Trophoblast cell (in vitro differentiated cells and primary cell): ENCODE data around the gene ZBTB16.

Experiments used
- DNase-seq, 2 donors: peaks; one replicate each; pipeline ENCODE4 v3.0.0-alpha.2; 2016
- H2AFZ ChIP-seq: 2 replicates; pipeline ENCODE4 v1.6.1; 2013; ENCODE audit warnings: low read length, moderate library complexity, mild to moderate bottlenecking; ENCODE audit not compliant: insufficient read depth, poor library complexity
- H2AK5ac ChIP-seq: 2 replicates; pipeline ENCODE4 v1.6.1; 2013; ENCODE audit warnings: mild to moderate bottlenecking, low read length
- H2BK120ac ChIP-seq: 2 replicates; pipeline ENCODE4 v1.6.1; 2013; ENCODE audit warnings: low read length, mild to moderate bottlenecking, moderate library complexity; ENCODE audit not compliant: insufficient read depth, poor library complexity
- H2BK12ac ChIP-seq: 2 replicates; pipeline ENCODE4 v1.6.1; 2013; ENCODE audit warnings: mild to moderate bottlenecking, low read length, moderate library complexity
- H2BK5ac ChIP-seq: 2 replicates; pipeline ENCODE4 v1.6.1; 2013; ENCODE audit warnings: low read length, low read depth, moderate library complexity, mild to moderate bottlenecking; ENCODE audit not compliant: poor library complexity
- H3K14ac ChIP-seq: 2 replicates; pipeline ENCODE4 v1.6.1; 2013; ENCODE audit warnings: mild to moderate bottlenecking, low read length
- H3K18ac ChIP-seq: 2 replicates; pipeline ENCODE4 v1.6.1; 2013; ENCODE audit warnings: mild to moderate bottlenecking, low read length
- H3K23ac ChIP-seq: 2 replicates; pipeline ENCODE4 v1.6.1; 2013; ENCODE audit warnings: low read length
- H3K27ac ChIP-seq: 2 replicates; pipeline ENCODE4 v1.5.1; 2013; ENCODE audit warnings: low read depth, mild to moderate bottlenecking, inconsistent platforms, low read length, moderate library complexity
- H3K27me3 ChIP-seq: 2 replicates; pipeline ENCODE4 v1.6.1; 2013; ENCODE audit warnings: inconsistent platforms, mild to moderate bottlenecking, low read length, moderate library complexity; ENCODE audit not compliant: insufficient read depth
- H3K36me3 ChIP-seq, 2 experiments: 1 replicate in 1 of 2; 2 replicates in 1 of 2; pipeline ENCODE4 v1.6.1; 2013; ENCODE audit warnings: low read length in 2 of 2, mild to moderate bottlenecking in 2 of 2, moderate library complexity in 1 of 2; ENCODE audit not compliant: insufficient read depth in 2 of 2, control insufficient read depth in 1 of 2
- H3K4ac ChIP-seq: 2 replicates; pipeline ENCODE4 v1.6.1; 2013; ENCODE audit warnings: low read depth, mild to moderate bottlenecking, low read length, moderate library complexity
- H3K4me1 ChIP-seq, 2 experiments: 1 replicate in 1 of 2; 2 replicates in 1 of 2; pipeline ENCODE4 v1.6.1; 2013; ENCODE audit warnings: low read length in 2 of 2, mild to moderate bottlenecking in 2 of 2, moderate library complexity in 1 of 2; ENCODE audit not compliant: insufficient read depth in 2 of 2, control insufficient read depth in 1 of 2
- H3K4me2 ChIP-seq: 2 replicates; pipeline ENCODE4 v1.6.1; 2013; ENCODE audit warnings: inconsistent platforms, mild to moderate bottlenecking, low read length, moderate library complexity
- H3K4me3 ChIP-seq: 2 replicates; pipeline ENCODE4 v1.5.1; 2013; ENCODE audit warnings: mild to moderate bottlenecking, low read depth, low read length, inconsistent platforms
- H3K79me1 ChIP-seq: one replicate; pipeline ENCODE4 v1.6.1; 2013; ENCODE audit warnings: low read length
- H3K79me2 ChIP-seq: 2 replicates; pipeline ENCODE4 v1.6.1; 2013; ENCODE audit warnings: low read length, mild to moderate bottlenecking; ENCODE audit not compliant: control insufficient read depth, insufficient read depth, poor library complexity
- H3K9ac ChIP-seq: 2 replicates; pipeline ENCODE4 v1.6.1; 2013; ENCODE audit warnings: mild to moderate bottlenecking, low read length
- H3K9me3 ChIP-seq: 2 replicates; pipeline ENCODE4 v1.6.1; 2013; ENCODE audit warnings: low read depth, mild to moderate bottlenecking, control low read depth, inconsistent platforms, low read length; ENCODE audit not compliant: insufficient read depth
- H4K12ac ChIP-seq: 2 replicates; pipeline ENCODE4 v1.6.1; 2013; ENCODE audit warnings: low read depth, mild to moderate bottlenecking, low read length, moderate library complexity
- H4K8ac ChIP-seq: 2 replicates; pipeline ENCODE4 v1.6.1; 2013; ENCODE audit warnings: low read depth, mild to moderate bottlenecking, low read length, moderate library complexity
- H4K91ac ChIP-seq: one replicate; pipeline ENCODE4 v1.6.1; 2013; ENCODE audit warnings: low read depth, mild to moderate bottlenecking, low read length, moderate library complexity
- WGBS: extraction: QIAGEN DNeasy Blood & Tissue Kit; methylation state at CpG from one replicate; pipeline ENCODE4 v1.1.7; 2013; ENCODE audit warnings: missing lambda C conversion rate; ENCODE audit not compliant: insufficient read length, insufficient coverage; ENCODE audit errors: extremely low coverage; 5-methylcytosine and 5-hydroxymethylcytosine counted together

ZBTB16 gene

DNA sequence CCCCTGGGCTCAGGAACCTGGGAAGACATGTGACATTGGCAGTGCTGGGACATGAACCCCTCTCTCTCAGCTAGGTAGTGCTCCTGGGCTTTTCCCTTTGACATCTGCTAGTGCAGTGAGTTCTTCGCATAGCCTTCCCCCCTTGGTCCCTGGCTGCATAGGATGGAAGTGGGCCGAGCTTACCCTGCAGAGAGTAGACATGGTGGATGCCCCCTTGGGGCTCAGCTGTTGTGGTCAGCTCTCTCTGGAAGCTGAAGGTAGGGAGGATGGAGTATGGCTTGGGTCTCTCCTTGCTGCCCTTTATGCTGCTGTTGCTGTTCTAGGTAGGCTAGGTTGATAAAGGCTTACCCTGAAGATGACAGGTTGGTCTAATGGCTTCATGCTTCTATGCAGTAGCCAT lies 92.1 kb downstream of the ZBTB16 start:
- Histone ChIP-seq H3K4ac (no peak overlapping the region), H4K8ac (no peak overlapping the region), H3K18ac (no peak overlapping the region), H3K9me3 (no peaks in the 10 kb centered on the region), H3K27ac (no peak overlapping the region), H3K9ac (no peak overlapping the region), H3K4me2 (no peak overlapping the region), H2AK5ac (no peak overlapping the region), H2BK5ac (no peak overlapping the region), H3K23ac (peak overlapping the region; percentile 31), H3K4me3 (peak overlapping the region; percentile 40), H4K12ac (no peak overlapping the region), H3K27me3 (no peaks in the 10 kb centered on the region), H2AFZ (no peak overlapping the region), H2BK120ac (no peak overlapping the region), H4K91ac (no peak overlapping the region), H2BK12ac (no peak overlapping the region), H3K79me1 (no peaks in the 10 kb centered on the region), H3K79me2 (no peaks in the 10 kb centered on the region), H3K14ac (no peak overlapping the region), H3K4me1 (no peaks in the 10 kb centered on the region), H3K36me3 (no peaks in the 10 kb centered on the region)
- DNase-seq = no peak
- no CpG with 5 or more reads among the region's 2 CpGs for WGBS

GRCh38 chr11:114152162-114152561 lies 92.7 kb downstream of the ZBTB16 start:
- H2BK12ac ChIP-seq = no peak overlapping the region
- no peak overlapping the region for H3K4me2 ChIP-seq
- H2BK5ac ChIP-seq = no peak overlapping the region
- no peaks in the 10 kb centered on the region for H3K27me3 ChIP-seq
- no peak overlapping the region for H3K4me3 ChIP-seq
- no peaks in the 10 kb centered on the region for H3K79me2 ChIP-seq
- no peak overlapping the region for H4K91ac ChIP-seq
- no peak overlapping the region for H3K14ac ChIP-seq
- no peaks in the 10 kb centered on the region for H3K36me3 ChIP-seq
- no peak overlapping the region for H2AFZ ChIP-seq
- no peak overlapping the region for H4K8ac ChIP-seq
- no CpG with 5 or more reads among the region's 3 CpGs for WGBS
- H3K9ac ChIP-seq = no peak overlapping the region
- no peak overlapping the region for H3K18ac ChIP-seq
- H3K4me1 ChIP-seq = no peaks in the 10 kb centered on the region
- no peak overlapping the region for H2AK5ac ChIP-seq
- no peaks in the 10 kb centered on the region for H3K79me1 ChIP-seq
- H2BK120ac ChIP-seq = no peak overlapping the region
- H4K12ac ChIP-seq = no peak overlapping the region
- no peak overlapping the region for H3K4ac ChIP-seq
- H3K27ac ChIP-seq = no peak overlapping the region
- DNase-seq = no peak
- H3K23ac ChIP-seq = no peak overlapping the region
- no peaks in the 10 kb centered on the region for H3K9me3 ChIP-seq

GRCh38 chr11:114152785-114153184 lies 93.3 kb downstream of the ZBTB16 start:
- H3K27ac ChIP-seq = no peak overlapping the region
- no peak overlapping the region for H4K12ac ChIP-seq
- no peak for DNase-seq
- no CpG with 5 or more reads among the region's 2 CpGs for WGBS
- no peak overlapping the region for H2AFZ ChIP-seq
- H3K27me3 ChIP-seq = no peaks in the 10 kb centered on the region
- no peak overlapping the region for H3K18ac ChIP-seq
- H3K14ac ChIP-seq = no peak overlapping the region
- no peak overlapping the region for H2BK12ac ChIP-seq
- no peak overlapping the region for H3K4me2 ChIP-seq
- H3K4me3 ChIP-seq = no peak overlapping the region
- H3K4me1 ChIP-seq = no peaks in the 10 kb centered on the region
- H2BK120ac ChIP-seq = no peak overlapping the region
- H3K23ac ChIP-seq = no peak overlapping the region
- H3K9me3 ChIP-seq = no peaks in the 10 kb centered on the region
- H3K4ac ChIP-seq = no peak overlapping the region
- H3K9ac ChIP-seq = no peak overlapping the region
- no peaks in the 10 kb centered on the region for H3K79me1 ChIP-seq
- H3K79me2 ChIP-seq = no peaks in the 10 kb centered on the region
- no peaks in the 10 kb centered on the region for H3K36me3 ChIP-seq
- no peak overlapping the region for H2AK5ac ChIP-seq
- no peak overlapping the region for H4K8ac ChIP-seq
- no peak overlapping the region for H2BK5ac ChIP-seq
- H4K91ac ChIP-seq = no peak overlapping the region

- Histone ChIP-seq H3K9me3 (no peaks in the 10 kb centered on the region), H2BK120ac (no peak overlapping the region), H3K18ac (no peak overlapping the region), H3K27me3 (no peaks in the 10 kb centered on the region), H2BK5ac (no peak overlapping the region), H4K91ac (no peak overlapping the region), H3K14ac (no peak overlapping the region), H2AFZ (no peak overlapping the region), H3K79me2 (no peaks in the 10 kb centered on the region), H3K4me3 (no peak overlapping the region), H3K9ac (no peak overlapping the region), H3K23ac (no peak overlapping the region), H3K4ac (no peak overlapping the region), H3K4me1 (peaks cover 0 to 3% of the 10 kb centered on the region in 2 experiments), H3K27ac (no peak overlapping the region), H3K36me3 (no peaks in the 10 kb centered on the region), H4K12ac (no peak overlapping the region), H4K8ac (no peak overlapping the region), H3K79me1 (no peaks in the 10 kb centered on the region), H2BK12ac (no peak overlapping the region), H2AK5ac (no peak overlapping the region), H3K4me2 (no peak overlapping the region)
- no CpG with 5 or more reads among the region's 4 CpGs for WGBS
- DNase-seq = no peak
These were observed 93.7 kb downstream of the ZBTB16 start for GRCh38 chr11:114153224-114153623.
